Body of pancreas (tissue), 4 donors: ENCODE data around the gene SUSD3. TPM values are rescaled to one million over a fixed set of nuclear protein-coding genes. Genes with fewer than 3 reads are reported as not detected.
"Not testable (repeated sequence)": the region's sequence is repeated elsewhere in the genome, so short reads cannot be mapped to it uniquely, and the experiment has no call there.

ENCODE experiments used
- ATAC-seq: fragments of 150-250 bp; one replicate; pipeline ENCODE4 v1.9.1; 2016
- DNase-seq, 4 donors: peaks; one replicate each; pipeline ENCODE4 v3.0.0-alpha.2; 2019
- H3K27ac ChIP-seq, 4 donors: fragments of 200-600 bp; sonication (generic); 1 replicate in 3 of 4; 2 replicates in 1 of 4; pipeline versions ENCODE4 v1.5.1 to v1.6.1; 2016 to 2019; ENCODE audit warnings: mild to moderate bottlenecking in 1 of 4, mixed read lengths in 1 of 4, moderate library complexity in 1 of 4
- H3K27me3 ChIP-seq, 2 donors: fragments of 200-600 bp; sonication (generic); one replicate each; pipeline ENCODE4 v1.6.0; 2016; ENCODE audit warnings: mild to moderate bottlenecking in 1 of 2
- H3K36me3 ChIP-seq, 2 donors: fragments of 200-600 bp; sonication (generic); replicated peaks in 1 of 2; 2 replicates each; pipeline ENCODE4 v1.5.1; 2016; ENCODE audit warnings: low read depth in 2 of 2; ENCODE audit not compliant: insufficient read depth in 1 of 2
- H3K4me1 ChIP-seq: fragments of 200-600 bp; sonication (generic); one replicate; pipeline ENCODE4 v1.6.0; 2016
- H3K4me3 ChIP-seq, 2 donors: fragments of 200-600 bp; sonication (generic); 1 replicate in 1 of 2; 2 replicates in 1 of 2; pipeline ENCODE4 v1.5.1; 2016 to 2019
- H3K9me3 ChIP-seq, 3 donors: fragments of 200-600 bp; sonication (generic); 1 replicate in 2 of 3; 2 replicates in 1 of 3; pipeline ENCODE4 v1.5.1; 2016
- CTCF ChIP-seq, 7 experiments: fragments of 450-650 bp in 4 of 7; fragments of 200-600 bp in 3 of 7; sonication (generic) in 3 of 7; IDR thresholded peaks; one replicate each; pipeline ENCODE4 v1.5.1; 2016 to 2019; ENCODE audit warnings: antibody characterized with exemption in 7 of 7
- POLR2A ChIP-seq, 3 donors: fragments of 450-650 bp; IDR thresholded peaks; one replicate each; pipeline ENCODE4 v1.6.1; 2016; ENCODE audit warnings: antibody characterized with exemption in 3 of 3, mild to moderate bottlenecking in 2 of 3
- WGBS, 2 donors: methylation state at CpG; one replicate each; pipeline ENCODE4 v1.1.5; 2017; 5-methylcytosine and 5-hydroxymethylcytosine counted together
- intact Hi-C: fragments of 100-400 bp; cut with DNase I; formaldehyde crosslinking; loops from one replicate; pipeline ENCODE4 v1.15.1; 2023
- total RNA-seq, 2 donors: library from RNA; depleted of rRNA; stranded (reverse); fragments of >200 nt; gene quantifications; one replicate each; pipeline ENCODE4 v1.1.0, GENCODE V29; 2016

SUSD3 gene
- total RNA-seq, 2 donors from 2014 or later, result 3.6 TPM; not detected in 1

- no peaks in the 10 kb centered on the region for H3K9me3 ChIP-seq
- 88 to 97% methylated on average over 7 to 8 of the region's 8 CpGs for WGBS, 2 donors
- DNase-seq (no peak), ATAC-seq (no peak)
- no peak overlapping the region for H3K4me3 ChIP-seq
- no peaks in the 10 kb centered on the region for H3K36me3 ChIP-seq
- H3K27me3 ChIP-seq, result no peaks in the 10 kb centered on the region
- intact Hi-C loops, result no loop called here
- H3K27ac ChIP-seq, result no peak overlapping the region
- H3K4me1 ChIP-seq, result no peaks in the 10 kb centered on the region
- TF ChIP-seq POLR2A (IDR thresholded peaks at IDR 0.05), result no peak
- no peak for TF ChIP-seq CTCF (IDR thresholded peaks at IDR 0.05)
Observed at GRCh38 chr9:93011114-93011513, 47.4 kb upstream of the SUSD3 start.

GRCh38 chr9:93012963-93013855 is 45.3 kb upstream of the SUSD3 start:
- Histone ChIP-seq H3K27ac (no peak overlapping the region), H3K4me1 (no peaks in the 10 kb centered on the region), H3K27me3 (no peaks in the 10 kb centered on the region), H3K4me3 (no peak overlapping the region), H3K9me3 (no peaks in the 10 kb centered on the region), H3K36me3 (no peaks in the 10 kb centered on the region)
- no peak for TF ChIP-seq POLR2A (IDR thresholded peaks at IDR 0.05)
- TF ChIP-seq CTCF (IDR thresholded peaks at IDR 0.05), result no peak
- DNase-seq (no peak), ATAC-seq (no peak)
- WGBS, 2 donors, result 86 to 91% methylated on average over 10 to 11 of the region's 14 CpGs
- intact Hi-C loops, result no loop called here

GRCh38 chr9:93013856-93014582 is 44.5 kb upstream of the SUSD3 start:
- Histone ChIP-seq H3K4me3 (no peak overlapping the region), H3K27me3 (no peaks in the 10 kb centered on the region), H3K4me1 (no peaks in the 10 kb centered on the region), H3K9me3 (no peaks in the 10 kb centered on the region), H3K36me3 (no peaks in the 10 kb centered on the region), H3K27ac (no peak overlapping the region)
- intact Hi-C loops, result no loop called here
- no peak for ATAC-seq
- TF ChIP-seq POLR2A (IDR thresholded peaks at IDR 0.05), result no peak
- 61 to 73% methylated on average over 8 to 13 of the region's 13 CpGs for WGBS, 2 donors
- DNase-seq, result no peak

- H3K27me3 ChIP-seq, H3K4me3 ChIP-seq, intact Hi-C loops, H3K4me1 ChIP-seq, DNase-seq, H3K9me3 ChIP-seq, H3K27ac ChIP-seq, H3K36me3 ChIP-seq, ATAC-seq: not testable (repeated sequence)
- 81 to 84% methylated on average over 10 of the region's 10 CpGs for WGBS, 2 donors
Observed at GRCh38 chr9:93015190-93015589, 43.3 kb upstream of the SUSD3 start.

GRCh38 chr9:93017621-93018020 is 40.9 kb upstream of the SUSD3 start:
- WGBS, 2 donors, result 84 to 86% methylated on average over 8 to 9 of the region's 9 CpGs
- TF ChIP-seq CTCF (IDR thresholded peaks at IDR 0.05) (no peak), POLR2A (IDR thresholded peaks at IDR 0.05) (no peak)
- ATAC-seq (no peak), DNase-seq (no peak)
- intact Hi-C loops, result no loop called here
- no peak overlapping the region for H3K4me3 ChIP-seq
- no peaks in the 10 kb centered on the region for H3K4me1 ChIP-seq
- no peaks in the 10 kb centered on the region for H3K36me3 ChIP-seq
- H3K27ac ChIP-seq, result no peak overlapping the region
- H3K27me3 ChIP-seq, result no peaks in the 10 kb centered on the region
- no peaks in the 10 kb centered on the region for H3K9me3 ChIP-seq
